Activated naive CD8-positive, alpha-beta T cell treated with anti-CD3 and anti-CD28 coated beads, Interleukin-2, amount 50 U/mL, for 16 hours (primary cell): Measurements from ENCODE around the gene PRKD1.

Source experiments
- DNase-seq: peaks from one replicate; pipeline ENCODE4 v3.0.0-alpha.2; 2020; ENCODE audit warnings: low read depth, low spot score

Gene PRKD1

DNA sequence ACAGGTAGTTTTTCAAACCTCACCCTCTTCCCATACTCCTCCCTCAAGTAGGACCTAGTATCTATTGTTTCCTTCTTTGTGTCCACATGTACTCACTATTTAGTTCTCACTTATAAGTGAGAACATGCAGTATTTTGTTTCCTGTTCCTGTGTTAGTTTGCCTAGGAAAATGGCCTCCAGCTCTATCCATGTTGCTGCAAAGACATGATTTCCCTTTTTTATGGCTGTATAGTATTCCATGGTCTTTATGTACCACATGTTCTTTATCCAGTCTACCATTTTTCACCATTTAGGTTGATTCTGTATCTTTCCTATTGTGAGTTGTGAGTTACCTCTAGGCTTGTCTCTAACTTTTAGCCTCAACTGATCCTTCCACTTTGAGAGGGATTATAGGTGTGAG, 310.7 kb downstream of the PRKD1 start:
- no peak for DNase-seq

DNA sequence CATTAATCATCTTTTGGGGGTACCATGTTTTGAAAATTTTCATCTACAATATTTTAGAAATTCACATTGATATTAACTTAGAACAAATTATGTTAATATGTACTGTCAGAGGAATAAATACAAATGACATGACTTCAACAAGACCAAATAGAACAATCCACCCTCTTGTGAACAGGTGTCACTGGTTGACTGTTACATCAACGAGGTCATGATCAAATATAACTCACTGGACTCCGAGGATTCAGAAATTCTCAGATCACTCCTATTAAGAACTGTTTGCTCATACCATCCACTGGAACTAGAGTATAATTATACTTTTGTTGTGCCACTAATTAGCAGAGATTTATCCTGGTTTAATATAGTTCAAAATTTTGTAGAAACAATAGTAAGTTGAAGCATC, 318.8 kb downstream of the PRKD1 start:
- no peak for DNase-seq

DNA sequence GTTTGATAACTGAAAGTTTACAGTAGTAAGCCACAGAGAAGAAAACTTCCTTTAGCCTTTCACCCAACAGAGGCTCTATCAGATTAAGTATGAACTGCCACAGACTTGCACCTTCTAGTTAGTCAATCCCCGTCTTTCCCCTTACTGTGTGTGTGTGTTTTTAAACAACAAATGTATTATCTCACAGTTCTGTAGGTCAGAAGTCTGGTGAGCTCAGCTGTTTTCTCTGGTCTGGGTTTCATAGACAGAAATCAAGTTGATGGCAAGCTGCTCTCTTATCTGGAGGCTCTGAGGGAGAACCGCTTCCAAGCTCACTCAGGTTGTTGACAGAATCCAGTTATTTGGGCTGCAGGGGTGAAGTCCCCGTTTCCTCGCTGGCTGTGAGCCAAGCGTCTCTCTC, 320.5 kb downstream of the PRKD1 start:
- no peak for DNase-seq

DNA sequence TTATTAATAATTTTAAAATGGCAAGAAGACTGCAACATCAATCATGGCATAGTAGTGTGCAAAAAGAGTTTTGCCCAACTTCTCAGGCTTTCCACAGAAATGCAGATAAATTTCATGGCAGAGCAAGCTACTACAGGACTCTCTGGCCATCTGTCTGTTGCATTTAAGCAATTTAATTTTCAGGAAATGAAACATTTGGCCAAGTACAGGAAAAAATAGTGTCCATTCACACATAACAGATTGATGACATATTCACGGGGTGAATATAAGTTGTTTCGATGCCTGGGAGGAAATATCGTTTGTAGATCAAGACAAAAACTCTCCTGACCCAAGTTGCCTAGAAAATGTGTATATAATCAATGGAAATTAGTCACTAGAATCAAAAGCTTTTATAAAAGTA, 324.0 kb downstream of the PRKD1 start:
- DNase-seq = no peak

DNA sequence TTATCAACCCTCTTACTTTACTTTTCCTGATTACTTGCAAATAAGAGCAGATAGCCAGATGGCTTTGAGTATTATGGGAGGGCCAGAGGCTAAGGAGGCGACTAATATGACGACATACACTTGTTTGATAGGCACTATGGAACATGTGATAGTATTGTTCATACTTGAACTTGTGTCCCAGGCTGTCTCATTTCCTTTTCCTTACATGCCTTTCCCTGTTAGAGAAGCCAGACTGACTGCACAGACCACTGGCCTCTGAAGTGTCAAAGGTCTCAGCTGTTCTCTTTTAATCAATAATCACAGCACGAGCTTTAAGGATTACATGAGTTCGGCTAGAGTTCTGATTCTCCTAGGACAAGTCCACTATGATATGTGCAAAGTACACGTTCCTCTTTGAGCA, 326.0 kb downstream of the PRKD1 start:
- DNase-seq = no peak

DNA sequence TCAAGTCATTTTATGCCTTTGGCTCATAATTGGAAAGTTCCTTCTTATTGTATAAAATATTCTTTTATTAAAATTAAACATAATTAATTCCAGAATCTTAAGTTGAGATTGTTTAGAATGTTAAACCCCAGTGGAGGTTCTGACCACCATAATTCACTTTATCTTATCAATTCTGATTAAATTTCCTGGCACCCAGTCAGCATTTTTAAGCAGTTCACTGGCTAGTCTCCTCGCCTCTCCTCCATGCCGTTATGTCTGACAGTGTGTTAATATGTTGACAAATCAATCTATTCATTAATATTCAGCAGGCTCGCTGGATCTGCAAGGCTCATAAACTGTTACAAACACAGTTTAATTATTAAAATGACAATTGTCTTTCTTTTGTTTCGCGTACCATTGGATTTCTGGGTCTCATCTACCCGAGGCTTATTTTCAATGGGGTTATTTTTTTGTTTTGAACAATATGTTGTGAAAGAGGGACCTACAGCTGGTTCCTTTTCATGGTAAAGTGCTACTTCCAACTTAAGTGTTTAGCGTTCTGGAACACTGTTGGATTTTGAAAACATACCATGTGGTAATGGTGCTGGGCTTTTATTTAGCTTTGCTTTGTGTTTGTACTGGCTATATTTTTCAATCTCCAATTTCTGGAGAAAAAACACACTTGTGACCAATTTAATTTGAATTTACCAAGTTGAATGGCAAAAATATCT, 339.7 kb downstream of the PRKD1 start:
- no peak for DNase-seq

DNA sequence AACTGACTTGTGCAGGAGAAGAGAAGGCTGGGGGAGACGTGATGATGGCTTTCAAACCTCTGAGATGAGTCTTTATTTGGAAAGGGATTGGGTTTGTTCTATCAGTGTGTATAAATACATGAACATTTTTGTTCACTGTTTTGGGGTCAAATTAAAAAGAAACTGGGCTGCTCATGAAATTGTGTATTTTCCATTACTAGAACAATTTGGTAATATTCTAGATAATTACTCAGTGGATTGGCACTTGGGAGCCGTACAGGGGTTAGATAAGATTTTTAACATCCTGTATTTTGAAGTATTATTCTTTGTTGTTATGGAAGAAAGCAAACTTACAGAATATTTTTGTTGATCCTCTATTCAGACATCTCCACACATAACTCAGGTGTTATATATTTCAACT, 340.6 kb downstream of the PRKD1 start:
- DNase-seq = no peak

DNA sequence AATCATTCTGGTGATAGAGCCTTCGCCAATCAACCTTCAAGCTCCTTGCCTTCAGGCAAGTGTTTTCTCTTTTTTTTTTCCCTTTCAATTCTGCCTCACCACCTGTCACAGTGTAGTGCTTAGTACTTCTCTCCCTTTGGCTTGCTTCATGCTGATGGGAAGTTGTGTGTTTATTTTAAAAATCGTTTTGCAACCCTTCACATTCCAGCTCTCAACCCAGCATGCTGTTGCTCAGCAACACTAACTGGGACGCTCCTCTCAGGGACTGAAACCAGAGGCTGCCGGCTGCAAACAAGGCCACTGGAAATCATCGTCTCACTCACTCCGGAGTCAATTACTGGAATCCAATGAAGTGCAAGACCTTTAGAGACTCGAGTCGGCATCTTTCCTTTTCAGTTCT, 342.7 kb downstream of the PRKD1 start:
- DNase-seq = no peak

DNA sequence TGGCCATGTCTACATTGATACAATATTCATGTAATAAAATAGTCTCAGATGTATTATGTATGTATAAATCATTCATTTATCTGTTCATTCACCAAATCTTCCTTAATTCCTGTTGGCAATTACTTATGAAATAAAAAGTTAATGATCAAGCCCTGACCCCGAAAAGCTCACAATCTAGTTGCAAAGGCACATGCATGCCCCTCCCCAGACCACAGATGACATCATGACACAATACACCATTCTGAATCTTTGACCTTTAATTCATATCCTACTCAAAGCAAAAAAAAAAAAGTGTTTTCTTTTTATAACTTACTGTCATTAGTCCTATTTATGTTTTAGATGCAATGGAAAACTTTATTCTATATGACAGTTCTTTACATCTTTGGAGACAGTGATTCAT, 346.9 kb downstream of the PRKD1 start:
- DNase-seq = no peak

DNA sequence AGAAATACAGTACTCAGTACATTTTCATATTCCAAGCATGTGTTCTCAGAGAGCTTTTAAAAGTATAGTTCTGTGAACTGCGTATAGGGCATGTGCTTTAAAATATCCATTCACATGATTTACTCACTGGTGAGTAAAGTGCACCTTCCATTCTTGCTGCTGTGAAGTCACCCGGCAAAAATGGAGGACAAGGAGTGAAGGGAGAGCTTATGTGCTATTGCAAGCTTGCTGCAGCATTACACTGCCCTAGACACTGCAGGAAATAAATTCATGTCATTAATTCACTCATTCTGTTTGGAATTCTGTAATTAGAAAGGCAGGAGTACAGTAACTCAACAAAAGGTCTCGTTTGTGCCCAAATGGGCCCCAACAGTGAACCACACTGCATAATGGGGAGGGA, 347.8 kb downstream of the PRKD1 start:
- no peak for DNase-seq

DNA sequence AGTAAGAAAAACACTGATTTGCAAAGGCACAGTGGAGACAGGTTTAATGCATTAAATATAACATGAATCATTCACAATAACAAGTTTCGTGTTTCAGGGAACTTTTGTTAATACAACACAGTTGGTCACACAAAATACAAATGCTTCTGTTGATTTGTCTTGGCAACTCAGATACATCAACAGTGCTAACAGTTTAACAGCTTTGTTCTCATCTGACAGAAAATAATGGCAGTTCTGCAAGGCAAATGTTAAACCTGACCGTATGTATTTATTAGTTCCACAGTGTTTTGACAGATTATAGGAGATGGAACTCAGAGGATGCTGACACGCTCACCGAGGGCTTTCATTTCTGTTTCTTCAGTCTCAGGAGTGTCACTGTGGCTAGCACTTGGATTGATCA, 350.7 kb downstream of the PRKD1 start:
- no peak for DNase-seq

DNA sequence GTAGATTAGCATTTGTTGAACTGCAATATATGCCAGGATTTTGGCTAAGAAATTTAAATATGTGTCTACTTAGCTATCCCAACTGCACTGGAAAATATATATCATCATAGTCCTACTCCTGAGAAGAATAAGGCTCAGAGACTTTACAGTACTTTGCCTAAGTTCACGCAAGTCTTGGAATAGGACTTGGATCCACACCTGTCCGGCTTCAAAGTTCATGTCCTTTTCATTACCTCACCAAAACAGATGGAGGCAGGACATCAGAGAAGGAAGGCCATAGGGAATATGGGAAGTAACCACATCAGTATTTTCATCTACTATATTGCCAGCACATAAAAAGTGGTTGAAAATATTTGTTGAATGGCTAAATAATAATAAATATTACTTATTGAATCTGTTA, 358.5 kb downstream of the PRKD1 start:
- DNase-seq = no peak

DNA sequence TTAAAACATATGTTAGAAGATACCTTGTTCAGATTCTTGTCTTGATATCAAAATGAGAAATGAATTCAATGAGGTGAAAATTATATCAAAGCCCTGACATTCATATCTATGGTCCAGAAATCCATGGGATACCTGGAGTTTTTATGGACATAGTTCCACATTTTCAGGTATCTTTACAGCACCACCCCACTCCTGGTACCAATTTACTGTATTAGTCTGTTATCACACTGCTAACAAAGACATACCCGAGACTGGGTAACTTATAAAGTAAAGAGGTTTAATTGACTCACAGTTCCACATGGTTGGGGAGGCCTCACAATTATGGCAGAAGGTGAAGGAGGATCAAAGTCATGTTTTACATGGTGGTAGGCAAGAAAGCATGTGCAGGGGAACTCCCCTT, 361.5 kb downstream of the PRKD1 start:
- DNase-seq = no peak

DNA sequence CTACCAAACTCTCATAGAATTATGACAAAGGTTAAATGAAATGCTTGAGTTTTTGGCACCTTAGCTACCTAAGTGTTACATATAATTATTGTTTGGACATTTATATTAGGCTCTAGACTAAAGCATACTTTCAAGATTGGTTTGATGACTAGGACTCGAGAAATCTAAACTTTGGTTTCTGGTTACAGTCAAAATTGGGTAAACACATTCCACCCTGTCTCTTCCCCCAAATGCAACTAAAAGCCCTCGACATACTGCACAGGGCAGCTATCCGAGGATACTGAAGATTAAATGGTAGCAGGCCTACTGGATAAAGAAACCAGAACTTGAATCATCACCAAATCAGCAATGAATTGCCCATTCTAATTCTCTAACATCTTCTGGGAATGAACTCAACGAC, 369.1 kb downstream of the PRKD1 start:
- DNase-seq = no peak

DNA sequence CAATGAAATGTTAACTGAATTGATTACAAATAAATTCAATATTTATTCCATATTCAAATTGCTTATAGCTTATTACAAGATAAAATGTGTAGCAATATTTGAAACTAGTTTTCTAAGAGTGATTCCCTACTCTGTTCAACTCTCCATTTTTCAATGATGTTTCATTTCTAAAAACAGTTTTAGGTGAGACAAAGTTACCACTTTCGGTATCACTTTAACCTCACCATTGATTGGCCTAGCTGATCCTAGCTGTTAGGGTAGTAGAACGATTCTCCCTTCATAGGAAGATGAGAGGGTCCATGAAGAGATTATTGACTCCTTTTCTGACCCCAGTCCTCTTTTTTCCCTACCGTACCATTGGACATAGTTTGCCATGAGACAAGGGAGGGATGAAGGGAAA, 373.3 kb downstream of the PRKD1 start:
- no peak for DNase-seq

DNA sequence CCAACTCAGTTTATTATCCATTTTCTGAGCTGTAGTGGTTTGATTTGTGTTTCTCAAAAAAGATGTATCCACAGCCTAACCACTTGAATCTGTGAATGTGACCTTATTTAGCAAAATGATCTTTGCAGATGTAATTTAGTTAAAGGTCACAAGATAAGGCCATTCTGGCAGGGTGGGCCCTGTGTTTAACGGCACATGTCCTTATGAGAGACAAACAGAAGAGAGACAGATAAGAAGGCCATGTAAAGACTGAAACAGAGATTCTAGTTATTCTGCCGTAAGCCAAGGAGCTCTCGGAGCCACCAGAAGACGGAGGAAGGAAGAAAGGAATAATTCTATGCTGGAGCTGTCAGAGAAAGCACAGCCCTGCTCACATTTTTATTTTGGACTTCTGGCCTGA, 374.2 kb downstream of the PRKD1 start:
- DNase-seq = no peak

DNA sequence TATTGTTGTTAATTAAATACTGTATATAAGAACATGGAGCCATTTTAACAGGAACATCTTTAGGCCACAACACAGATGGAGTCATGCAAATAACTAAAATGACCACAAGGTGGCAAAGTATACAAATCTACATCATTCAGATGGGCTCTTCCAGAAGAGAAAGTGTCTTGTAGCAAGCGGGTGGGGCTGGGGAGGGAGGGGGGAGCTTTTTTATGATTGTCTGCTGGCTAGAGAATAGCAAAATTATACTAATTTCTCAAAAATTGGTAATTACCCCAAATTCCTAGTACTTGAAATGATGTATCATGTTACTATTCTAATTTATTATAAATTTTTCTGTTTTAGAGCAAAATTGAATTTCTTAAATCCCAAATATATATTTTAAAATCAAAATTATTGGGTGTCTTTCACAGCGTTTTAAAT, 378.7 kb downstream of the PRKD1 start:
- no peak for DNase-seq

DNA sequence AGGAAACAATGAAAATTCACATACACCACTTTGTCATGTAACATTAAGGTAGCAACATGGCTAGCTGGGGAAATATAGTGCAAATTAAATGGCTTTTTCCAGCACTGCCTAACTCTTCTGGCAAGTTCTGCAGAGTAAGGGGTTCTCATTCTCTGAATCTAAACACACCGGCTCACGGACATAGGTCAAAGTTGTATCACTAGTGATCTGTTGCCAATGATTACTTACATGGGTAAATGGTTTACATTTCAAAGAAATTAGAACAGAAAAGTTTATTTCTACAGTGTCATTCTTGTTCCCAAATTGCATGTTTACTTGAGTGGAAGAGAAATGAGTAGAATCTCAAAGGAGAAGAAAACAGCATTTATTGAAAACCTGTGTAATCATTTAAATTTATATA, 381.9 kb downstream of the PRKD1 start:
- DNase-seq = no peak

DNA sequence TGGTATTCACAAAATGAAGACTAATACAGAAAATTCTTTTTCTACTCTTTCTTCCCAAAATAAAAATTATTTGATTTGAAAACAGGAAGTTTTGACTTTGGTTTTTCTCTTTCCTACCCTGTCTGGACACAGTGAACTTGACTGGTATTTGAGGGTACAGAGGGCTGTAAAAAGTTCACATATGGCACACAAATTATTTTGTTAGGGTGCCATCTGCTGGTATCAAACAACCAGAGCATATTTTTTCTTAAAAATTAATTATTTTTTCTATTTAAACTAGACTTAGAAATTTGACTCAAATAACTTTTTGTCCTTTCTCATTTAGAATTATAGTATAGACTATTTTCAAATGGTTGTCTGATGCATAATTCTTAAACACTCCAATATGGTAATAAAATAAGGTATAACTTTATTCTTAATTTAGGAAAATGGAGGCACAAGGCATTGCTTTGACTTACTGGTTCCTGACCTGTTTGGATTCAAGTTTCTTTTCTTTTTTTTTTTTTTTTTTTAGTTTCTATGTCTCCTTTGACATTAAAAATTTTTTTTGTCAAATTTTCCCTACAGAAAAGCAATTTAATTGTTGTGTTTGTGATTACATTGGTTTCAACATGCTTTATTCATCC, 390.6 kb downstream of the PRKD1 start:
- no peak for DNase-seq

DNA sequence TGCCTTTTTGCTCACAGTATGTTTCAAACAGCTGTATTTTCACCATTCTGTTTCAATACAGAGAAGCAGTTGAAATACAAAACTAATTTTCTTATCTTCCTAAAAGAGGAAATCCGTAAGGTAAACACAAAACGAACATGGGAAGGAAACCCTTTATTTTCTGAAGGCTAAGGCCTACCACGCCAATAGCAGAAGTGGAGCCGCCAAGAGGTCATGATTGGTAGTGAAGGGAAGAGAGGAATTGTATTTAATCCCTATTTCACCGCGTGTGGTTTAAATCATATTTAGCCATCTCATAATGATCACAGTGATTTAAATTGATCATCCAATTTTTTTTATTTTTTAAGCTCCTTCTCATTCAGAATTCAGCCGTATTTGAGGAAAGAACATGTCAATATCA, 398.2 kb downstream of the PRKD1 start:
- no peak for DNase-seq

DNA sequence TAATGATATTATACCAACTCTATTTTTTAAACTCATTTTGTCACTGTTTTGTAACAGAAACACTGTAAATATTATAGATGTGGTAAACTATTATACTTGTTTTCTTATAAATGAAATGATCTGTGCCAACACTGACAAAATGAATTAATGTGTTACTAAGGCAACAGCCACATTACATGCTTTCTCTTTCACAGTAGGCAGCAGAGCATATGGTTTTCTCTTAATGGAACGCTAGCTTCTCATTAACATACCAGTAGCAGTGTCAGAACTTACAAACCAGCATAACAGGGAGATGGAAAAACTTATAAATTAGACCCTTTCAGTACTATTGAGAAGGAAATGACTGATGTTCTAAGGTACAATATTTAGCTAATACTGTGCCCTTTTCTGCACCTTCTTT, 398.8 kb downstream of the PRKD1 start:
- DNase-seq = no peak

DNA sequence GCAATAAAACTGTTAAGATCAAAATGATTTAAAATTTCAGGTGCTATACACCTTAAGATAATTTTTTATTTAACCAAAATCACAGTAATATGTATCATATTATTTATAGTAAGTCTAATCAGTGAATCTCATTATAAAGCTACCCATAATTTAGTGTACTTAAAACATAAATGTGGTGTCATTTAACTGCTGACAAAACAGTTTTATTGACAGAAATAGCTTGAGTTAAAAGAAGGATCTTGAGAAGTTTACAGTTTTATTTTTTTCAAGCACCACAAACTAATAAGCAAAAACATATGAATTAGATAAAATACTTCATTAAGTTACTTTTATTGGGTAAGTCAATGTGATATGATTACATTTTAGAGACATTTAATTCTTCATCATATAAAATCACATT, 400.4 kb downstream of the PRKD1 start:
- no peak for DNase-seq
